HG02973 (cell line): ENCODE data around the gene ACACA.
"Not testable (repeated sequence)": the region's sequence is repeated elsewhere in the genome, so short reads cannot be mapped to it uniquely, and the experiment has no call there.

ENCODE experiments used
- ATAC-seq: cut with Tn5 transposase; IDR thresholded peaks from one replicate; pipeline ENCODE4 v1.9.1; 2021; ENCODE audit warnings: moderate library complexity; ENCODE audit not compliant: unreplicated experiment

The ACACA gene

GRCh38 chr17:37346863-37347402, 59.7 kb downstream of the ACACA start:
- not testable (repeated sequence) for ATAC-seq

- ATAC-seq: no peak
These were observed 62.1 kb downstream of the ACACA start for GRCh38 chr17:37344519-37344918.

DNA sequence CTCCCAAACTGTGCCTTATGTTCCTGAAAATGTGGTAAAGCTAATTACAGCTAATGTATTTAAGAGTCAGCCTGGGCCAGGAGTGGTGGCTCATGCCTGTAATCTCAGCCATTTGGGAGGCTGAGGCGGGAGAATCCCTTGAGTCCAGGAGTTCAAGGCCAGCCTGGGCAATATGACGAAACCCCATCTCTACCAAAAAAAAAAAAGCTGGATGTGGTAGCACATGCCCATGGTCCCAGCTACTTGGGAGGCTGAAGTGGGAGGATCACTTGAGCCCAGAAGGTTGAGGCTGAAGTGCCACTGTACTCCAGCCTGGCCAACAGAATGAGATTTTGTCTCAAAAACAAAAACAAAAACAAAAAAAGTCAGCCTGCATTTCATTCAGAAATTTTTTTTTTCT, 64.0 kb downstream of the ACACA start:
- ATAC-seq: no peak

DNA sequence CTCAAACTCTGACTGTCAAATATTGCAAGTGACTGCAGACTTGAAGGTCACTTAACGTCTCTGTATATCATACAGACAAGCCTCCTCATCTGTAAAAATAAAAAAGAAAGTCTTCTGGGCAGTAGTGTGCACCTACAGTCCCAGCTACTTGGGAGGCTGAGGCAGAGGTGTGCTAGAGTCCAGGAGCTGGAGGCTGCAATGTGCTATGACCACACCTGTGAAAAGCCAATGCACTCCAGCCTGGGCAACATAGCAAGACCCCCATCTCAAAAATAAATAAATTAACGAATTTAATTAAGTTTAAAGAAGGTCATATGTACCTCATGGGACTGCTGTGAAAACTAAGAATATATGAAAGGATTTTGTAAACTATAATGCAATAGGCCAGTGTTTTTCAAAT, 65.8 kb downstream of the ACACA start:
- ATAC-seq: no peak

GRCh38 chr17:37339321-37339720, 67.3 kb downstream of the ACACA start:
- no peak for ATAC-seq

DNA sequence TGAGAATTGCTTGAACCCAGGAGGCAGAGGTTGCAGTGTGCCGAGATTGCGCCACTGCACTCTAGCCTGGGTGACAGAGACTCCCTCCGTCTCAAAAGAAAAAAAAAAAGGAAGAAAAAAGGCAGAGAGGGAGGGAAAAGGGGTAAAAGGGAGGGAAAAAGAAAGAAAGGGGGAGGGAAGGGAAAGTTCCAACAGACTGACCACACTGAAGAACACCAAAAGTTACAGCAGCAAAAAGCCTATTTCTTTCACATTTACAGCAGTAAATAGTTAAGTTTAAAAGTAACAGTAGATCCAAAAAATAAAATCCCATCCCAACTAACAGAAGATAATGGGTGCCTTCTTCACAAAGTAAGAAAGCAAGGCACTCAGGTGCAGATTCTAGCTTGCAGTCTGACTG, 67.8 kb downstream of the ACACA start:
- ATAC-seq: no peak

DNA sequence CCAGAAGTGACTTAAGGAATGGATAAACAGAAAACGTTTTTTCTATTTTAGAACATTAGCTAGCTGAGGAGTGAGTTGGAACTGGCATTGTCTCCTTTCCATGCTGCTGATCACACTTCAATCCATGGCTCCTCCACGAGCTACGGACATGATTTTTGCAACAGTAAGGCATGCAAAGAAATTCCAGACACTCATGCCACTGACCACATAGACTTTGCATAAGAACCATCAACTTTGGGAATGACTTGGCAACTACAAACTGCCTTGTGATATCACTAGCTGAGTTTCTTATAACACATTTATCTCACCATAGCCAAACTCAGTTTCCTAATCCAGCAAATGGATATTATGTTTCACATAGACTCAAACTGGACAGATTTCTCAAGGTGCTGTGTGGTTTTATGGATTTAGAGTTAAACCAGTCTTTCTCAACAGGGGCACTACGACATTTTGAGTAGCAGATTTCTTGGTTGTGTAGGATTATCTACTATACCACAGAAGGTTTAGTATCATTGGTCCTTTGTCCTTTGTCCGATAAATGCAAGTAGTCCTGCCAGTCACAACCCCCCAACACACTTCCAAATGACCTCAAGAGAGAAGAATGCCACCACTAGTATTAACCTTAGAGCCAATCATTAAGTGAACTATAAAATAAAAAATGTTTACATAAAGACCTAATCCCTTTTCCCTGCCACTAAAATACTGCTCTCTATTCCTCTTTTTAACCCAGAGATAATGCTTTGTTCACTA, 79.1 kb downstream of the ACACA start:
- ATAC-seq: no peak

DNA sequence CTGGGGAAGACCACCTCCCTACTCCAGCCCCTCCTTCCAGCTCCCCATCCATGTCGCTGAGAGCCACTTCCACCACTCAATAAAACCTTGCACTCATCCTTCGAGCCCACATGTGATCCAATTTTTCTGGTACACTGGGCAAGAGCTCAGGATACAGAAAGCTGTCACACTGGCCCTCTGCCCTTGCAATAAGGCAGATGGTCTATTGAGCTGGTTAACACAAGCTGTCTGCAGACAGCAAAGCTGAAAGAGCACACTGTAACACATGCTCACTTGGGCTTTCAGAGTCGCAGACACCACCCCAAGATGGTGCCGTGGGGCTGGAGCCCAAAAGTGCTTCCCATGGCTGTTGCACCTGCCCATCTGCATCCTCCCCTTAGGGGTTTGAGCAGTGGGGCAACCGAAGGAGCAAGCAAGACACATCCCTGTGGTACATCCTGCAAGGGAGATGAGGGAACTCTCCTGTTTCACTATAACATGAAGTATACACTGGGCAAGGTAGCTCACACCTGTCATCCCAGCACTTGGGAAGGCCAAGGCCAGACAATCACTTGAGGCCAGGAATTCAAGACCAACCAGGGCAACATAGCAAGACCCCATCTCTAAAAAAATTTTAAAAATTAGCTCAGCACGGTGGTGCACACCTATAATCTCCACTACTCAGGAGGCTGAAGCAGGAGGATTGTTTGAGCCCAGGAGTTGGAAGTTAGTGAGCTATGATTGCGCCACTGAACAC, 83.6 kb downstream of the ACACA start:
- no peak for ATAC-seq

- no peak for ATAC-seq
These were observed 84.5 kb downstream of the ACACA start for GRCh38 chr17:37322106-37322505.

DNA sequence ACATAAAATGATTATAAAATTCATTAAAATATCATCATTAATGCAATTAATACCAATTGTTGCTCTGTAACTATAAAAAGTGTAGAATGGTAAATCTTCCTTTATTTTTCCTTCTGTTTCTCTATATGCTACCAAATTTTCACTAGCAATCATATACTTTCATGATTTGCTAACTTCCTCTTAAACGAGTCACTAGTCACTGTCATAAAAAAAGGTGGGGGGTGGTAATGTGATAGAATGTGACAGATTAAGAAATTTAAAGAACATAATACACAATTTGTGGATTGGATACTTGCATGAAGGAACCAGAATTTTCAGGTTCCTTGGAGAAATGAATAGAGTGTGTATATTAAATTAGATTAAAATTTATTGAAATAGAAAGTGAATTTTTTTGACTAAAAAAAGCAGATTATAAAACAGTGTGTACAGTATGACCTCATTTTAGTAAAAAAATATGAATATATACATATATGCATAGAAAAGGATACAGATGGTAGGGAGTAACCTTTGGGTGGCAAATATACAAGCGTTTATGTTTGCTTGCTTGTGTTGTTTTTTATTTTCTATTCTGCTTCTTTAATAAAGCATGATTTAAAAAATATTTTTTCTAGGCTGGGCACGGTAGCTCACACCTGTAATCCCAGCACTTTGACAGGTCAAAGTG, 87.6 kb downstream of the ACACA start:
- no peak for ATAC-seq

- no peak for ATAC-seq
These were observed 88.8 kb downstream of the ACACA start for GRCh38 chr17:37317867-37318266.

DNA sequence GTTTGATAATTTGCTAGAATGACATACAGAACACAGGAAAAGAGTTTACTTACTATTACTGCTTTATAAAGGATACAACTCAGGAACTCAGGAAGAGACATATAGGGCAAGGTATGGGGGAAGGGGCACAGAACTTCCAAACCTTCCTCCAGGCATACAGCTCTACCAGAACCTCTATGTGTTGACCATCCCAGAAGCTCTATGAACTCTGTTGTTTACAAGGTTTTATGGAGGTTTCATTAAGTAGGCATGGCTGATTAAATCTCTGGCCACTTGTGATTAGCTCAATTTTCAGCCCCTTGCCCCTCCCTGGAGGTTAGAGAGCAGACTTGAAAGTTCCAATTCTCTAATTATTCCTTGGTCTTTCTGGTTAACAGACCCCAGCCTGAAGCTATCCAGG, 91.0 kb downstream of the ACACA start:
- no peak for ATAC-seq

GRCh38 chr17:37312137-37312923, 94.3 kb downstream of the ACACA start:
- ATAC-seq: no peak

DNA sequence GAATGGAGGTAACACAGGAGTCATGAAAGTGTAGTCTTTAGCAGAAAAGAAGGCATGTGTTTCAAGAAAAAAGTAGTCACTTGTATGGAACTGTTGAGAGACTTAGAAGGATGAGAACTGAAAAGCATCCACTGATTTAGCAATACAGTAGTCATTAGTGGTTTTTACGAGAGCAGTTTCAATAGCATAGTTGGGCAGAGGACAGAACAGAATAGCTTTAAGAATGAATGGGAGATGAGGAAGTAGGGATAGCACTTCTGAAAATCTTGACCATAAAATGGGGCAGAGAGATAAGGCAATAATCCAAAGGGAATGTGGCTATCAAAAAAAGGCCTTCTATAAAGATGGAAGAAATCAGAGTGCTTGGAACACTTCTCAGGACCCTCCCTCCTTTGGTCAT, 95.7 kb downstream of the ACACA start:
- no peak for ATAC-seq

- no peak for ATAC-seq
These were observed 97.6 kb downstream of the ACACA start for GRCh38 chr17:37309051-37309450.

- ATAC-seq: no peak
These were observed 101.2 kb downstream of the ACACA start for GRCh38 chr17:37305406-37305905.

DNA sequence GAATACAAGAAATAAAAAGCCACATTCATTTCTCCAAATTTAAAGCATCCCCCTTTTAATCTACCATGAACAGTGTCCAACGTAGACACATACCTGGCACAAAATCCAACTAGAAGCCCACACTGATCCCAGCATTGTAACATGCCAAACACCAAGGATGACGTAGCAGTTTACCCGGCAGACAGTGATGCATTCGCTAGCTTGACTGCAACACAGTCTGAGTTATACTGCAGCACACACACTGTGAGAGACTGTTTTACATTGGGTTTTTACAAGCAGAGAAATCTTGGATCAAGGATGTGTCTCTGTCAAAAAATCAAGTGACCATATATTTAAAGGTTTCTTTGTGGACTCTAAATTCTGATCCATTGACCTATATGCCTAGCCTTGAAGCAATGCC, 105.3 kb downstream of the ACACA start:
- ATAC-seq: no peak

DNA sequence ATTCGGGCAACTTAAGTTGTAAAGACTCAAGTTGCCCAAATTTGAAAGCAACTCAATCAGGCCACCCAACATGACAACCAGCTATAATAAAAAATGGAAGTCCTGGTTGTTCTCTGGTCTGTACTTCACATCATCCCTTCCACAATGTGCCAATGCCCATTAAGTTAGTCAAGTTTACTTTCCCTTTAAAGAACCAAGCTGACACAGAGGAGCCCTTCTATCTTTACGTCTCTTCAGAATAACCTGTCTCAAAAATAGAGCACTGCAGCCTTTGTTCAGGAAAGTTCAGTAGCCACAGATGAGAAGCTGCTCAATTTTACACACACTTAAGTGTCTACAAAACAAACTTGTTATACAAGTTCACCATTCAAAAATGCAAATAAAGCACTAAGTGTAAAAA, 106.0 kb downstream of the ACACA start:
- no peak for ATAC-seq

GRCh38 chr17:37299257-37299980, 107.2 kb downstream of the ACACA start:
- no peak for ATAC-seq

- ATAC-seq: no peak
These were observed 110.7 kb downstream of the ACACA start for GRCh38 chr17:37295888-37296287.
